GM12874 (cell line): ENCODE data around the gene CNTNAP1.

Experiments
- CTCF ChIP-seq: IDR thresholded peaks from 2 replicates; pipeline ENCODE4 v1.5.1; 2011; ENCODE audit warnings: low read depth, mild to moderate bottlenecking, control low read depth, low read length, moderate library complexity; ENCODE audit not compliant: insufficient read depth

Gene CNTNAP1

GRCh38 chr17:42681976-42682721 is at the start of gene CNTNAP1:
CNTNAP1 (plus strand) TSS chr17:42682531; CDS start chr17:42682830, 299 bp downstream.
- no peak for TF ChIP-seq CTCF

- no peak for TF ChIP-seq CTCF
These were observed 49.3 kb upstream of the CNTNAP1 start for GRCh38 chr17:42632949-42633444.

- no peak for TF ChIP-seq CTCF
These were observed 42.7 kb upstream of the CNTNAP1 start for GRCh38 chr17:42639525-42640113.

- TF ChIP-seq CTCF: no peak
These were observed 42.2 kb upstream of the CNTNAP1 start for GRCh38 chr17:42640121-42640520.

- no peak for TF ChIP-seq CTCF
These were observed 40.0 kb upstream of the CNTNAP1 start for GRCh38 chr17:42642336-42642735.

DNA sequence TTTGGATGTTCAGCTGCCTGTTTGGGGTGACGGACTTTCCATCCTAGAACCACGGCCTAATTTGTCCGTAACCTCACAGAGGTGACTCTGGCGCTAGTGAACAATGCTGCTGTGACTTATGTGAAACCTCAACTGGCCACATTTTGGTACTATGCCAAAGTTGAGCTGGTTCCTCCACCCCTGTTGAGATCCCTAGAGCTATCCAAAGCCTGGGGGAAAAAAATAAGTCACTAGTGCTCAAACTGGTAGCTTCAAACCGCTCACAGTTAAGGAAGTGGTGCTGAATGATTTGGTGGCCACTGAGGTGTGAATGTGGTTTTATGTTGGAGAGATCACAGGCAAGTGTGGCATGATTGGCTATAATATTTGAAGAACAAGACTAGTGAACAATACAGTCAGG is 34.6 kb upstream of the CNTNAP1 start:
- no peak for TF ChIP-seq CTCF

- no peak for TF ChIP-seq CTCF
These were observed 30.9 kb upstream of the CNTNAP1 start for GRCh38 chr17:42651392-42651791.
